B cell (primary cell): ENCODE results near the gene TXK. TPM values are rescaled to one million over a fixed set of nuclear protein-coding genes. Genes with fewer than 3 reads are reported as not detected.

Experiments
- ATAC-seq: fragments of 200-7000 bp; cut with Tn5 transposase; one replicate; pipeline ENCODE4 v1.10.0; 2021; ENCODE audit warnings: low read depth, mild to moderate bottlenecking, moderate number of reproducible peaks, moderate library complexity
- CTCF ChIA-PET: fragments of 350-600 bp; sonication (Branson Sonifier 250); formaldehyde crosslinking; loops from one replicate; lab custom pipeline; 2021; ENCODE audit warnings: antibody characterized with exemption, inconsistent platforms; lab: Charles Lee
- POLR2A ChIA-PET: fragments of 350-600 bp; sonication (Branson Sonifier 250); formaldehyde crosslinking; loops from one replicate; lab custom pipeline; 2021; ENCODE audit warnings: antibody characterized with exemption; lab: Charles Lee
- DNase-seq: peaks from one replicate; pipeline ENCODE4 v3.0.0; 2013
- H2AFZ ChIP-seq: 2 replicates; pipeline ENCODE4 v1.6.1; 2012; ENCODE audit warnings: mild to moderate bottlenecking, low read depth, low read length; ENCODE audit not compliant: insufficient read depth, poor library complexity, severe bottlenecking
- H3K27ac ChIP-seq, 2 donors: 1 replicate in 1 of 2; 2 replicates in 1 of 2; pipeline ENCODE4 v1.5.1; 2012 to 2013; ENCODE audit warnings: low read length in 2 of 2, mild to moderate bottlenecking in 2 of 2, moderate library complexity in 1 of 2
- H3K27me3 ChIP-seq, 4 experiments: fragments of 200-600 bp in 1 of 4; sonication (generic) in 1 of 4; replicated peaks in 1 of 4; 1 replicate in 2 of 4; 2 replicates in 2 of 4; pipeline versions ENCODE4 v1.6.1 to v1.7.0; 2013 to 2016; ENCODE audit warnings: low read length in 3 of 4, mild to moderate bottlenecking in 2 of 4, mixed read lengths in 1 of 4, moderate library complexity in 1 of 4; ENCODE audit not compliant: insufficient read depth in 4 of 4, control insufficient read depth in 3 of 4; ENCODE audit errors: control extremely low read depth in 1 of 4
- H3K36me3 ChIP-seq, 2 experiments: replicated peaks in 1 of 2; 1 replicate in 1 of 2; 2 replicates in 1 of 2; pipeline versions ENCODE4 v1.6.1 to v1.7.1; 2013; ENCODE audit warnings: low read length in 1 of 2; ENCODE audit not compliant: insufficient read depth in 2 of 2, control insufficient read depth in 1 of 2; ENCODE audit errors: control extremely low read depth in 1 of 2, extremely low read depth in 1 of 2
- H3K4me1 ChIP-seq, 2 donors: fragments of 200-600 bp in 1 of 2; sonication (generic) in 1 of 2; 1 replicate in 1 of 2; 2 replicates in 1 of 2; pipeline versions ENCODE4 v1.5.1 to v1.6.1; 2013 to 2017; ENCODE audit warnings: low read length in 2 of 2; ENCODE audit not compliant: control insufficient read depth in 2 of 2, insufficient read depth in 2 of 2
- H3K4me2 ChIP-seq: replicated peaks from 2 replicates; pipeline ENCODE3; 2012; ENCODE audit warnings: mild to moderate bottlenecking, low read depth, low read length; ENCODE audit not compliant: poor library complexity, severe bottlenecking
- H3K4me3 ChIP-seq, 5 experiments: fragments of 200-600 bp in 1 of 5; sonication (generic) in 1 of 5; 1 replicate in 3 of 5; 2 replicates in 2 of 5; pipeline versions ENCODE4 v1.5.1 to v1.7.0; 2011 to 2016; ENCODE audit warnings: low read length in 4 of 5, mild to moderate bottlenecking in 4 of 5, low read depth in 2 of 5, control low read depth in 1 of 5, moderate library complexity in 1 of 5; ENCODE audit not compliant: insufficient read depth in 1 of 5; ENCODE audit errors: control extremely low read depth in 1 of 5, extremely low read depth in 1 of 5
- H3K79me2 ChIP-seq: fragments of 200-600 bp; sonication (generic); one replicate; pipeline ENCODE4 v1.6.0; 2016; ENCODE audit warnings: low read length; ENCODE audit not compliant: control insufficient read depth, insufficient read depth
- H3K9ac ChIP-seq: fragments of 200-600 bp; sonication (generic); 2 replicates; pipeline ENCODE4 v1.6.1; 2017; ENCODE audit warnings: mild to moderate bottlenecking, low read length, moderate library complexity
- H3K9me3 ChIP-seq, 3 donors: one replicate each; pipeline versions ENCODE4 v1.6.1 to v1.7.1; 2013; ENCODE audit warnings: low read length in 2 of 3; ENCODE audit not compliant: control insufficient read depth in 2 of 3, insufficient read depth in 1 of 3; ENCODE audit errors: control extremely low read depth in 1 of 3
- H4K20me1 ChIP-seq: 2 replicates; pipeline ENCODE4 v1.6.0; 2012; ENCODE audit warnings: mild to moderate bottlenecking, low read length; ENCODE audit not compliant: insufficient read depth, control insufficient read depth, poor library complexity, severe bottlenecking
- H3K27ac Mint-ChIP-seq: one replicate; pipeline ENCODE4 v1.8.0; 2021; ENCODE audit warnings: mixed read lengths
- H3K27me3 Mint-ChIP-seq: one replicate; pipeline ENCODE4 v1.8.0; 2021; ENCODE audit warnings: mixed read lengths
- H3K4me1 Mint-ChIP-seq: one replicate; pipeline ENCODE4 v1.8.0; 2021; ENCODE audit warnings: mixed read lengths
- H3K4me3 Mint-ChIP-seq: one replicate; pipeline ENCODE4 v1.8.0; 2021; ENCODE audit warnings: mixed read lengths
- H3K9me3 Mint-ChIP-seq: one replicate; pipeline ENCODE4 v1.8.0; 2022; ENCODE audit warnings: mixed read lengths; ENCODE audit not compliant: insufficient read depth
- EZH2 ChIP-seq: IDR thresholded peaks from 2 replicates; pipeline ENCODE4 v1.6.1; 2012; ENCODE audit warnings: borderline replicate concordance, low read depth, mild to moderate bottlenecking, moderate library complexity, low read length; ENCODE audit not compliant: insufficient read depth, poor library complexity, severe bottlenecking
- WGBS: methylation state at CpG from one replicate; pipeline ENCODE4 v1.1.5; 2013; ENCODE audit warnings: missing lambda C conversion rate; ENCODE audit not compliant: insufficient coverage; 5-methylcytosine and 5-hydroxymethylcytosine counted together
- intact Hi-C: fragments of 100-400 bp; cut with micrococcal nuclease; formaldehyde crosslinking; loops from one replicate; pipeline ENCODE4 v1.10.0; 2022
- polyA plus RNA-seq: library from polyadenylated mRNA; depleted of rRNA; stranded (reverse); fragments of >200 nt; gene quantifications from 2 replicates; pipeline ENCODE4 v1.2.3, GENCODE V29; 2012
- total RNA-seq, 2 donors: library from RNA; stranded (reverse); fragments of 120-200 nt in 1 of 2; gene quantifications; 1 replicate in 1 of 2; 2 replicates in 1 of 2; pipeline versions ENCODE4 v1.2.3 to v1.2.4, GENCODE V29; 2013 to 2022
- TF ChIP-seq, protein P1 (sequence below): fragments of 200-600 bp; IDR thresholded peaks from one replicate; pipeline ENCODE4 v1.8.0; 2022; ENCODE audit warnings: antibody characterized with exemption, mild to moderate bottlenecking

TXK gene
- total and polyA plus RNA-seq, 2 donors (not counting 1 experiment from before 2014, with no cell fraction given), result 0.79 to 1.1 TPM

DNA sequence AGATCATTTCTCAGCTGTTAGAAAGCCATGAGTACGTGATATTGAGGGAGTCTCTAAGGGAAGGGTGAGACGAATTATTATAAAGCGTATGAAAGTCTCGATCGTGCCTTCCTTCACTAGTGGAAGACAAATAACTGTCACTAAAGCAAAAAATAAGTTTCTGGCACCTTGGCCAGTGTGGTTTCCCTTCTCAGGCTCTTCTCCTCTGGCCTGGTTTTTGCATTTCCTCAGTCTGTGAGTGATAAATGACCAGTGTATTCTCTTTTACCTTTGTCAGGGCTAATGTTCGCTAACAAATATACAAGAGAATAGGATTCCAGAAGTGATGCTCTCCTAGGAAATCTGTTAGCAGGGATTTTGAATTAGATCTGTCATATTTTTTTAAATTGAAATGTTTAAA lies 19.6 kb downstream of the TXK start:
- intact Hi-C loops, result no loop called here
- H4K20me1 ChIP-seq, result no peaks in the 10 kb centered on the region
- no peak overlapping the region for H3K27ac ChIP-seq
- DNase-seq (no peak), ATAC-seq (no peak)
- H3K4me2 ChIP-seq, result no peak overlapping the region
- Mint-ChIP-seq H3K27ac (no peak overlapping the region), H3K4me3 (no peak overlapping the region), H3K9me3 (no peaks in the 10 kb centered on the region), H3K4me1 (no peaks in the 10 kb centered on the region), H3K27me3 (no peaks in the 10 kb centered on the region)
- ChIA-PET POLR2A (no interaction called here), CTCF (no interaction called here)
- no peak overlapping the region for H3K4me3 ChIP-seq
- no peaks in the 10 kb centered on the region for H3K79me2 ChIP-seq
- no peaks in the 10 kb centered on the region for H3K9me3 ChIP-seq
- H3K36me3 ChIP-seq, result no peaks in the 10 kb centered on the region
- no peak for TF ChIP-seq EZH2
- TF ChIP-seq, protein P1, sequence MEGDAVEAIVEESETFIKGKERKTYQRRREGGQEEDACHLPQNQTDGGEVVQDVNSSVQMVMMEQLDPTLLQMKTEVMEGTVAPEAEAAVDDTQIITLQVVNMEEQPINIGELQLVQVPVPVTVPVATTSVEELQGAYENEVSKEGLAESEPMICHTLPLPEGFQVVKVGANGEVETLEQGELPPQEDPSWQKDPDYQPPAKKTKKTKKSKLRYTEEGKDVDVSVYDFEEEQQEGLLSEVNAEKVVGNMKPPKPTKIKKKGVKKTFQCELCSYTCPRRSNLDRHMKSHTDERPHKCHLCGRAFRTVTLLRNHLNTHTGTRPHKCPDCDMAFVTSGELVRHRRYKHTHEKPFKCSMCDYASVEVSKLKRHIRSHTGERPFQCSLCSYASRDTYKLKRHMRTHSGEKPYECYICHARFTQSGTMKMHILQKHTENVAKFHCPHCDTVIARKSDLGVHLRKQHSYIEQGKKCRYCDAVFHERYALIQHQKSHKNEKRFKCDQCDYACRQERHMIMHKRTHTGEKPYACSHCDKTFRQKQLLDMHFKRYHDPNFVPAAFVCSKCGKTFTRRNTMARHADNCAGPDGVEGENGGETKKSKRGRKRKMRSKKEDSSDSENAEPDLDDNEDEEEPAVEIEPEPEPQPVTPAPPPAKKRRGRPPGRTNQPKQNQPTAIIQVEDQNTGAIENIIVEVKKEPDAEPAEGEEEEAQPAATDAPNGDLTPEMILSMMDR, result no peak
- WGBS, result no CpG with 5 or more reads among the region's 6 CpGs
- H3K4me1 ChIP-seq, result no peaks in the 10 kb centered on the region
- no peaks in the 10 kb centered on the region for H3K27me3 ChIP-seq
- H3K9ac ChIP-seq, result no peak overlapping the region
- no peak overlapping the region for H2AFZ ChIP-seq

DNA sequence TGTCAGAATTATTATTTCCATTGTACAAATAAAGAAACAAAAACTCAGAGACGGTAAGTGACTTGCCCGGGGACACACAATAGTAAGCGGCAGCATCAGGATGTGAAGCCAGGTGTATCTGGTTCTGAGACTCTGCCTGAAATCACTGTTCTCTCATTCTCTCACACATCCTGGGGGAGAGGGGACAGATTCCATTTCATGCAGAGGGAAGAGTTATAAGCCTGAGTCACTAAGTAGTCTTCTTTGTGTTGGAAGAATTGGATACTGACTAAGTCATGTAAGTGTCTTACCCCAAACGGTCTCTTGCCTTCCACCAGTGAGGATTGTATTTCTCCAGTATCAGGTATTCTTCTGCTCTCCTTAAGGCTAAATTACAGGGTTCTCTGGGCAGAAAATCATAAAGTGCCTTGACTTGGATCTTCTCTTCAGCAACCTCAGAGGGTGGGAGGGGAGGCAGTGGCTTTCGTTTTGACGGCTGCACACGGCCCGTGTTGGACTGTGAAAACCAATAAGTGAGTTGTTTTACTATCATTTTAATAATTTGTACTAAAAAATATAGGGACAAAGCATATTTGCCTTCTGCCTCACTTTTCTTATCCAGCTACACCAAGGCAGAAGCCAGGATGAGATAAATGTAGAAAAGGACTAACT lies 21.9 kb downstream of the TXK start:
- intact Hi-C loops, result no loop called here
- H3K36me3 ChIP-seq, result no peaks in the 10 kb centered on the region
- H3K79me2 ChIP-seq, result no peaks in the 10 kb centered on the region
- no peak overlapping the region for H3K4me3 Mint-ChIP-seq
- ChIA-PET CTCF (no interaction called here), POLR2A (no interaction called here)
- H3K9ac ChIP-seq, result no peak overlapping the region
- H3K27ac Mint-ChIP-seq, result no peak overlapping the region
- no peaks in the 10 kb centered on the region for H4K20me1 ChIP-seq
- H3K9me3 Mint-ChIP-seq, result no peaks in the 10 kb centered on the region
- no peaks in the 10 kb centered on the region for H3K27me3 ChIP-seq
- no peaks in the 10 kb centered on the region for H3K27me3 Mint-ChIP-seq
- H3K4me1 ChIP-seq, result no peaks in the 10 kb centered on the region
- DNase-seq, result no peak
- TF ChIP-seq, protein P1, result no peak
- no peak for TF ChIP-seq EZH2
- no peak overlapping the region for H3K27ac ChIP-seq
- H3K4me1 Mint-ChIP-seq, result no peaks in the 10 kb centered on the region
- no peak for ATAC-seq
- no peak overlapping the region for H2AFZ ChIP-seq
- 100% methylated on average over 2 of the region's 8 CpGs for WGBS
- no peaks in the 10 kb centered on the region for H3K9me3 ChIP-seq
- H3K4me2 ChIP-seq, result no peak overlapping the region
- no peak overlapping the region for H3K4me3 ChIP-seq
